HG02870 (cell line): ENCODE measurements around the gene PECR.
A peak's percentile ranks its signal among the peaks of the same experiment; 100 is the strongest.
"Not testable (repeated sequence)": the region's sequence is repeated elsewhere in the genome, so short reads cannot be mapped to it uniquely, and the experiment has no call there.

Source experiments
- ATAC-seq: cut with Tn5 transposase; IDR thresholded peaks from one replicate; pipeline ENCODE4 v1.9.1; 2021; ENCODE audit warnings: mild to moderate bottlenecking, moderate library complexity; ENCODE audit not compliant: unreplicated experiment

PECR gene

DNA sequence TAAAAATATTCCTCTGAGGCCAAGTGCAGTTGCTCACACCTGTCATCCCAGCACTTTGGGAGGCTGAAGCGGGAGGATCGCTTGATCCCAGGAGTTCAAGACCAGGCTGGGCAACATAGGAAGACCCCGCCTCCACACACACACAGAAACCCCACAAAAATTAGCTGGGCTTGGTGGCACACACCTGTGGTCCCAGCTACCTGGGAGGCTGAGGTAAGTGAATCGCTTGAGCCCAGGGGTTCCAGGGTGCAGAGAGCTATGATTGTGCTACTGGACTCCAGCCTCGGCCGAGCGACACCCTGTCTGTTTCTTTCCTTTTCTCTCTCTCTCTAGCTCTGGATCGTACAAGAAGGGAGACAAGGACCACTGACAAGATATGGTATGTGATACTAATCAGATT is 25.7 kb upstream of the PECR start:
- no peak for ATAC-seq

GRCh38 chr2:216104691-216105090 is 23.1 kb upstream of the PECR start:
- no peak for ATAC-seq

GRCh38 chr2:216103213-216103612 is 21.6 kb upstream of the PECR start:
- ATAC-seq: no peak

- ATAC-seq: no peak
These were observed 19.5 kb upstream of the PECR start for GRCh38 chr2:216101109-216101508.

GRCh38 chr2:216098421-216099334 is 17.1 kb upstream of the PECR start:
- no peak for ATAC-seq

GRCh38 chr2:216094701-216095100 is 13.1 kb upstream of the PECR start:
- no peak for ATAC-seq

DNA sequence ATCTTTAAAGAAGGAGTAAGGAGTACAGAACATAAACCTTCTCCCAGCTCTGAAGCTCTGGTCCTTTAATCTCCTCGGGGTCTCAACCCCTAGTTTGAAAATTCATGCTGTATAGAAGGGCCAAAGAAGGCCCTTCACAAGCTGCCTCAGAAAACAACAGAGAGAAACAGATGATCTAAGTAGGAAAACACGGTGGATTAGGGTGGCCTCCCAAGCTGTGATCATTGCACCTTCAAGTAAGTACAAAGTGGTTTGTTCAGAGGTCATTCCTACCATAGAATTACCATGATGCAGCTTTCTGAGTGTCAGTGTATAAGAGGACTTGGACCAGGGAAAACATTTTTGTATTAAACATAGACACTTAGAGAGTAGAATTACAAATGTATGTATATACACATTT is 11.0 kb upstream of the PECR start:
- no peak for ATAC-seq

GRCh38 chr2:216090369-216090786 is 8.8 kb upstream of the PECR start:
- peak; percentile 60 for ATAC-seq

- no peak for ATAC-seq
These were observed 4.7 kb upstream of the PECR start for GRCh38 chr2:216086207-216086893.

DNA sequence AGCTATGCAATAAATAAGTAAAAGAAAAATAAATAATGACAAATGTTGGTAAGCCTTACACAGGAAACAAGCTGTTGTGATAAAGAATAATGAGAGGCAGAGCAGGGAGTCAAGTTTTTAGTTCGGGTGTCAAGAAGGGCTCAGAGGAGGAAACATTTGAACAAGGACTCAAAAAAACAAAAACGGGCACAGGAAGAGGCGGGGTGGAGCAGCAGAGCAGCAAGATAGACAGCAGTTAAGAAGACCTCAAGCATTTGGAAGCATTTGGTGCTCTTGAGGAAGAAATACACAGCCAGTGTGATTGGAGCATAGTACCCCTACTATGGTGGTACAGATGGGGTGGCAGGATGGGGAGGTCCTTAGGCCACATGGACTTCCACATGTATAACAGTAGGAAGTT is 2.9 kb upstream of the PECR start:
- no peak for ATAC-seq

- no peak for ATAC-seq
These were observed 2.1 kb upstream of the PECR start for GRCh38 chr2:216083464-216084281.

GRCh38 chr2:216082805-216083204 is 1.2 kb upstream of the PECR start:
- ATAC-seq: no peak

GRCh38 chr2:216082117-216082711 is 605 bp upstream of the PECR start:
- ATAC-seq: no peak

DNA sequence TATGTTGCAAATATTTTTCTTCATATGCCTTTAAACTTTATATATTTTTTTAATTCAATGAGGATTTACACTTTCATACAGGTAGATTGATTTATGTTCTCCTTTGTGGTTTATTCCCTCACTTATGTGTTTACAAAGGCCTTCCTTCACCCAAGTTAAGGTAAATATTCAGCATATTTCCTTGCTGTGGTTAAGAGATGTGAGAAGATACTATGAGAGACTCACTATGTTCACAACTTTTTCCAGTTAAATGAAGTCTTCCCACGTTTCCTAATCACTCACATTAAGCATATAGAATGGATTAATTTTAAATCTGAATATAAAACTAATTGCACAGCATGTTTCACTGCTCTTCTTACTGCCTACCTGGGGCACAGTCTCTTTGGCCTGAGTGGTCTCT is 597 bp downstream of the PECR start:
- ATAC-seq: no peak

- not testable (repeated sequence) for ATAC-seq
These were observed 1.6 kb downstream of the PECR start for GRCh38 chr2:216080048-216080447.

GRCh38 chr2:216078776-216079175 is 2.8 kb downstream of the PECR start:
- no peak for ATAC-seq

- ATAC-seq: no peak
These were observed 5.8 kb downstream of the PECR start for GRCh38 chr2:216075510-216076485.

DNA sequence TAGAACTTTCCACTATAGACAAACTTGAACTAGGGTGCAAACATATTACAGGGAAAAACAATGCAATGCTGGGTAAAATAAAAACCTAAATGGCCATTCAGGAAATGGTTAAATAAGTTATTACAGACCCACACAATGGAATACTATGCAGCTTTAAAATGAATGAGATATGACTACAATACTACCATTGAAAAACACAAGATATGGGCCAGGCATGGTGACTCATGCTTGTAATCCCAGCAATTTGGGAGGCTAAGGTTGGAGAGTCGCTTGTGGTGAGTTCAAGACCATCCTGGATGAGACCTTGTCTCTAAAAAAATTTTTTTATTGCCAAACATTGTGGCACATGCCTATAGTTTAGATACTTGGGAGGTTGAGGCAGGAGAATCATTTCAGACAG is 6.8 kb downstream of the PECR start:
- ATAC-seq: no peak

DNA sequence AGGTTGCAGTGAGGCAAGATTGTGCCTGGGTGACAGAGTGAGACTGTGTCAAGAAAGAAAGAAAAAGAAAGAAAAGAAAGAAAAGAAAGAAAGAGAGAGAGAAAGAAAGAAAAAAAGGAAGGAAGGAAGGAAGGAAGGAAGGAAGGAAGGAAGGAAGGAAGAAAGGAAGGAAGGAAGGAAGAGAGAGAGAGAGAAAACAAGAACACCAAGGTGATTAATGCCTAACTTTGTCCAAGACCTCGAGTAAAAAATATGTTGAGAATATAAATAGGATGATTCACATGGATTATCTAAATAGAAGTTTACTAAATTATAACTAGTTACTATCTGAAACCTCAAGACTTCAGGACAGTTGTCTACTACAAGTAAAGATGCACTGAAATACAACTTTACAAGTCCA is 7.2 kb downstream of the PECR start:
- ATAC-seq: no peak

GRCh38 chr2:216073773-216074172 is 7.8 kb downstream of the PECR start:
- no peak for ATAC-seq
